ENCODE data around the gene AGTRAP. TPM values are rescaled to one million over a fixed set of nuclear protein-coding genes. Genes with fewer than 3 reads are reported as not detected.
A peak's percentile ranks its signal among the peaks of the same experiment; 100 is the strongest.

AGTRAP gene
- total and polyA plus RNA-seq, 2 of the 8 experiments (the other 6 are each of a cell fraction or from before 2014, with no cell fraction given), result 69.7 to 192 TPM

GRCh38 chr1:11691302-11691914, 44.5 kb upstream of the AGTRAP start, which contains the start of gene DRAXIN:
DRAXIN (plus strand) TSS chr1:11691710; CDS start chr1:11706259, 14,549 bp downstream.
- WGBS, 2 experiments (ENCODE audit: extremely low coverage in 1 of 2, insufficient coverage in 1 of 2, insufficient read length in 1 of 2, insufficient replicate concordance in 2 of 2, low coverage in 1 of 2, low lambda C conversion rate in 2 of 2, missing lambda C conversion rate in 1 of 2), result 1% methylated on average over 25 of the region's 78 CpGs; no CpG with 5 or more reads in 1 of the 2 experiments
- Histone ChIP-seq H4K5ac (ENCODE audit: insufficient read length, low read depth, low read length) (peak within 1 kb of the TSS; percentile 98), H3K9me3 (ENCODE audit: insufficient read depth in 2 of 2, low read depth in 1 of 2, low read length in 1 of 2) (no peaks in the 10 kb centered on the region), H3K4me2 (ENCODE audit: insufficient read depth in 1 of 2, low read depth in 2 of 2, low read length in 2 of 2) (peak within 1 kb of the TSS; percentile 96 to 99), H4K91ac (replicated peaks; ENCODE audit: insufficient read length, low read length) (peak within 1 kb of the TSS; percentile 96), H3K56ac (replicated peaks; ENCODE audit: insufficient read length, low read depth, low read length) (peak within 1 kb of the TSS; percentile 90), H3K36me3 (ENCODE audit: control insufficient read depth in 2 of 4, insufficient read depth in 4 of 4, low read length in 3 of 4) (peaks cover 0 to 9% (median 0%) of the 10 kb centered on the region in 4 experiments; a peak in 1 of 8 replicates), H3K23me2 (ENCODE audit: low read depth, low read length) (peaks cover 23% of the 10 kb centered on the region), H3K79me1 (ENCODE audit: low read depth, low read length) (peaks cover 25% of the 10 kb centered on the region), H2AK5ac (ENCODE audit: low read depth, low read length) (peak within 1 kb of the TSS; percentile 99), H2BK12ac (ENCODE audit: low read depth, low read length) (peak within 1 kb of the TSS; percentile 100), H3K18ac (ENCODE audit: extremely low read depth, low read length) (peak within 1 kb of the TSS; percentile 99), H2BK15ac (ENCODE audit: low read length) (peak within 1 kb of the TSS; percentile 99; the same call in 1 of the 2 replicates), H4K20me1 (replicated peaks in 1 of 2; ENCODE audit: control insufficient read depth in 1 of 2, insufficient read depth in 2 of 2, low read length in 2 of 2) (peaks cover 0 to 7% of the 10 kb centered on the region in 2 experiments), H3K4me1 (replicated peaks in 1 of 4; ENCODE audit: control insufficient read depth in 3 of 4, insufficient read depth in 4 of 4, low read length in 3 of 4) (peaks cover 11 to 37% (median 27%) of the 10 kb centered on the region in 4 experiments), H3K23ac (ENCODE audit: insufficient read length) (no peak within 1 kb of the TSS), H3K27ac (ENCODE audit: low read depth, low read length) (peak within 1 kb of the TSS; percentile 97), H2AFZ (ENCODE audit: low read length) (no peak within 1 kb of the TSS), H3K4ac (replicated peaks; ENCODE audit: insufficient read length, low read depth, low read length) (peak within 1 kb of the TSS; percentile 98), H4K8ac (ENCODE audit: extremely low read depth, insufficient read depth, low read length) (peak within 1 kb of the TSS; percentile 99), H2BK5ac (ENCODE audit: low read depth, low read length) (peak within 1 kb of the TSS; percentile 100), H3K9ac (replicated peaks in 1 of 4; ENCODE audit: extremely low read depth in 1 of 4, low read depth in 3 of 4, low read length in 3 of 4) (peak within 1 kb of the TSS; percentile 89 to 99 (median 96)), H2BK20ac (ENCODE audit: low read length) (peak within 1 kb of the TSS; percentile 80; the same call in 1 of the 2 replicates), H3K79me2 (ENCODE audit: control insufficient read depth in 1 of 2, insufficient read depth in 2 of 2, low read length in 2 of 2) (peaks cover 15 to 72% of the 10 kb centered on the region in 2 experiments), H3K27me3 (replicated peaks in 1 of 4; ENCODE audit: control insufficient read depth in 3 of 4, extremely low read depth in 1 of 4, insufficient read depth in 3 of 4, low read length in 3 of 4) (peaks cover 0 to 2% (median 0%) of the 10 kb centered on the region in 4 experiments; a peak in 2 of 7 replicates), H3K4me3 (ENCODE audit: extremely low read depth in 1 of 4, insufficient read depth in 2 of 4, low read depth in 3 of 4, low read length in 4 of 4) (peak within 1 kb of the TSS; percentile 75 to 99 (median 82)), H3K14ac (ENCODE audit: insufficient read length) (peak within 1 kb of the TSS; percentile 70), H2BK120ac (replicated peaks; ENCODE audit: low read depth, low read length) (peak within 1 kb of the TSS; percentile 94)
- ChIA-PET CTCF (ENCODE audit: partially characterized antibody) (interaction anchor here (1.1 to 21.6 kb wide), 8 partner anchors 9 to 39 kb away, joined by 3 to 266 read pairs (median 6); partner anchors contain the start of gene MAD2L2), POLR2A (ENCODE audit: partially characterized antibody) (interaction anchor here (0.8 to 32.0 kb wide), 15 partner anchors 8 to 219 kb away, joined by 3 to 1025 read pairs (median 7); partner anchors contain the start of genes AGTRAP, FBXO44, FBXO6 and MAD2L2)
- no peak for FAIRE-seq
- peak in 1 of 2 experiments; percentile 84 for DNase-seq (ENCODE audit: low read depth in 1 of 2, low spot score in 2 of 2)
- no peak for TF ChIP-seq BRCA1 (IDR thresholded peaks at IDR 0.05; ENCODE audit: low read depth, low read length)
- TF ChIP-seq CHD2 (IDR thresholded peaks at IDR 0.05; ENCODE audit: low read length), result no peak
- TF ChIP-seq ZNF274 (IDR thresholded peaks at IDR 0.05; ENCODE audit: borderline replicate concordance, extremely low read depth, low read length), result no peak
- TF ChIP-seq HDAC6 (IDR thresholded peaks at IDR 0.05; ENCODE audit: low read depth, low read length), result peak; percentile 11
- no peak for TF ChIP-seq BACH1 (IDR thresholded peaks at IDR 0.05; ENCODE audit: low read length)
- 0 out of 4 replicates have a peak, but pooled peaks of 1 of the 2 experiments have one; percentile 16 for TF ChIP-seq SIN3A (conservative IDR thresholded peaks at IDR 0.05 in 1 of 2, IDR thresholded peaks at IDR 0.05 in 1 of 2; ENCODE audit: low read depth in 1 of 2, low read length in 2 of 2)
- no peak for TF ChIP-seq KDM5A (IDR thresholded peaks at IDR 0.05; ENCODE audit: low read length)
- TF ChIP-seq SP1 (IDR thresholded peaks at IDR 0.05; ENCODE audit: low read depth, low read length), result no peak
- TF ChIP-seq CBX8 (IDR thresholded peaks at IDR 0.05; ENCODE audit: borderline replicate concordance, low read depth, low read length), result no peak
- peak; percentile 26 for TF ChIP-seq KDM4A (IDR thresholded peaks at IDR 0.05; ENCODE audit: low read depth, low read length, severe bottlenecking)
- 0 out of 2 replicates have a peak, but pooled peaks have one; percentile 16 for TF ChIP-seq POLR2AphosphoS5 (IDR thresholded peaks at IDR 0.05; ENCODE audit: low read depth, low read length)
- TF ChIP-seq TAF7 (optimal IDR thresholded peaks at IDR 0.05; ENCODE audit: borderline replicate concordance, low read depth, low read length), result peak; percentile 61
- TF ChIP-seq POLR2A (IDR thresholded peaks at IDR 0.05; ENCODE audit: control extremely low read depth in 1 of 2, low read depth in 2 of 2, low read length in 2 of 2), result peak; percentile 72 to 87; a peak in 2 of 3 replicates

All from H1 (cell line).